ENCODE results near the gene HOXC4.
"Not testable (repeated sequence)": the region's sequence is repeated elsewhere in the genome, so short reads cannot be mapped to it uniquely, and the experiment has no call there.

The HOXC4 gene

GRCh38 chr12:54077843-54078242 is 24.2 kb downstream of the HOXC4 start:
- not testable (repeated sequence) for H3K27me3 ChIP-seq (ENCODE audit: control insufficient read depth in 1 of 2, insufficient read depth in 2 of 2, low read length in 2 of 2)

GRCh38 chr12:54079115-54079514 is 25.5 kb downstream of the HOXC4 start:
- not testable (repeated sequence) for H3K4me3 ChIP-seq (ENCODE audit: low read depth in 1 of 2, low read length in 2 of 2); H3K27me3 ChIP-seq (ENCODE audit: control insufficient read depth in 1 of 2, insufficient read depth in 2 of 2, low read length in 2 of 2); H3K4me1 ChIP-seq (ENCODE audit: insufficient read depth, low read length); H3K36me3 ChIP-seq (ENCODE audit: insufficient read depth, low read length); H3K9me3 ChIP-seq (ENCODE audit: low read length); H3K27ac ChIP-seq (ENCODE audit: low read depth, low read length); H3K9ac ChIP-seq (ENCODE audit: low read length)

More at GRCh38 chr12:54077843-54078242, 24.2 kb downstream of the HOXC4 start:
- H3K36me3 ChIP-seq (ENCODE audit: insufficient read depth, low read length); H3K4me3 ChIP-seq (ENCODE audit: low read depth in 1 of 2, low read length in 2 of 2); H3K9ac ChIP-seq (ENCODE audit: low read length); H3K4me1 ChIP-seq (ENCODE audit: insufficient read depth, low read length); H3K9me3 ChIP-seq (ENCODE audit: low read length): not testable (repeated sequence)
- peak overlapping the region; percentile 23 for H3K27ac ChIP-seq (ENCODE audit: low read depth, low read length)

GRCh38 chr12:54080008-54080924 is 26.6 kb downstream of the HOXC4 start:
- H3K9ac ChIP-seq (ENCODE audit: low read length); H3K4me1 ChIP-seq (ENCODE audit: insufficient read depth, low read length); H3K36me3 ChIP-seq (ENCODE audit: insufficient read depth, low read length); H3K27me3 ChIP-seq (ENCODE audit: control insufficient read depth in 1 of 2, insufficient read depth in 2 of 2, low read length in 2 of 2); H3K4me3 ChIP-seq (ENCODE audit: low read depth in 1 of 2, low read length in 2 of 2); H3K9me3 ChIP-seq (ENCODE audit: low read length); H3K27ac ChIP-seq (ENCODE audit: low read depth, low read length): not testable (repeated sequence)

- not testable (repeated sequence) for H3K9ac ChIP-seq (ENCODE audit: low read length); H3K27ac ChIP-seq (ENCODE audit: low read depth, low read length); H3K4me3 ChIP-seq (ENCODE audit: low read depth in 1 of 2, low read length in 2 of 2); H3K4me1 ChIP-seq (ENCODE audit: insufficient read depth, low read length); H3K36me3 ChIP-seq (ENCODE audit: insufficient read depth, low read length); H3K27me3 ChIP-seq (ENCODE audit: control insufficient read depth in 1 of 2, insufficient read depth in 2 of 2, low read length in 2 of 2); H3K9me3 ChIP-seq (ENCODE audit: low read length)
Measured at GRCh38 chr12:54081053-54081514, 27.4 kb downstream of the HOXC4 start.

GRCh38 chr12:54081581-54082396 is 28.2 kb downstream of the HOXC4 start:
- H3K36me3 ChIP-seq (ENCODE audit: insufficient read depth, low read length); H3K27me3 ChIP-seq (ENCODE audit: control insufficient read depth in 1 of 2, insufficient read depth in 2 of 2, low read length in 2 of 2); H3K9me3 ChIP-seq (ENCODE audit: low read length); H3K4me3 ChIP-seq (ENCODE audit: low read depth in 1 of 2, low read length in 2 of 2); H3K4me1 ChIP-seq (ENCODE audit: insufficient read depth, low read length); H3K9ac ChIP-seq (ENCODE audit: low read length): not testable (repeated sequence)
- H3K27ac ChIP-seq (ENCODE audit: low read depth, low read length): peak overlapping the region; percentile 44

GRCh38 chr12:54082397-54082892 is 28.8 kb downstream of the HOXC4 start:
- Histone ChIP-seq H3K4me3 (ENCODE audit: low read depth in 1 of 2, low read length in 2 of 2) (no peak overlapping the region), H3K4me1 (ENCODE audit: insufficient read depth, low read length) (peaks cover 5% of the 10 kb centered on the region), H3K27ac (ENCODE audit: low read depth, low read length) (no peak overlapping the region), H3K9me3 (ENCODE audit: low read length) (no peaks in the 10 kb centered on the region), H3K36me3 (ENCODE audit: insufficient read depth, low read length) (no peaks in the 10 kb centered on the region), H3K9ac (ENCODE audit: low read length) (no peak overlapping the region), H3K27me3 (ENCODE audit: control insufficient read depth in 1 of 2, insufficient read depth in 2 of 2, low read length in 2 of 2) (no peaks in the 10 kb centered on the region)

- H3K4me1 ChIP-seq (ENCODE audit: insufficient read depth, low read length); H3K4me3 ChIP-seq (ENCODE audit: low read depth in 1 of 2, low read length in 2 of 2); H3K36me3 ChIP-seq (ENCODE audit: insufficient read depth, low read length); H3K27ac ChIP-seq (ENCODE audit: low read depth, low read length); H3K9me3 ChIP-seq (ENCODE audit: low read length); H3K27me3 ChIP-seq (ENCODE audit: control insufficient read depth in 1 of 2, insufficient read depth in 2 of 2, low read length in 2 of 2); H3K9ac ChIP-seq (ENCODE audit: low read length): not testable (repeated sequence)
Measured at GRCh38 chr12:54088011-54088410, 34.4 kb downstream of the HOXC4 start.

- H3K27ac ChIP-seq (ENCODE audit: low read depth, low read length); H3K4me1 ChIP-seq (ENCODE audit: insufficient read depth, low read length); H3K27me3 ChIP-seq (ENCODE audit: control insufficient read depth in 1 of 2, insufficient read depth in 2 of 2, low read length in 2 of 2); H3K4me3 ChIP-seq (ENCODE audit: low read depth in 1 of 2, low read length in 2 of 2); H3K9me3 ChIP-seq (ENCODE audit: low read length); H3K36me3 ChIP-seq (ENCODE audit: insufficient read depth, low read length); H3K9ac ChIP-seq (ENCODE audit: low read length): not testable (repeated sequence)
Measured at GRCh38 chr12:54089465-54089864, 35.8 kb downstream of the HOXC4 start.

- H3K27me3 ChIP-seq (ENCODE audit: control insufficient read depth in 1 of 2, insufficient read depth in 2 of 2, low read length in 2 of 2); H3K4me1 ChIP-seq (ENCODE audit: insufficient read depth, low read length); H3K27ac ChIP-seq (ENCODE audit: low read depth, low read length); H3K9me3 ChIP-seq (ENCODE audit: low read length); H3K4me3 ChIP-seq (ENCODE audit: low read depth in 1 of 2, low read length in 2 of 2); H3K9ac ChIP-seq (ENCODE audit: low read length); H3K36me3 ChIP-seq (ENCODE audit: insufficient read depth, low read length): not testable (repeated sequence)
Measured at GRCh38 chr12:54090312-54090711, 36.7 kb downstream of the HOXC4 start.

GRCh38 chr12:54092943-54093342 is 39.3 kb downstream of the HOXC4 start:
- H3K4me3 ChIP-seq (ENCODE audit: low read depth in 1 of 2, low read length in 2 of 2); H3K27me3 ChIP-seq (ENCODE audit: control insufficient read depth in 1 of 2, insufficient read depth in 2 of 2, low read length in 2 of 2); H3K9me3 ChIP-seq (ENCODE audit: low read length); H3K27ac ChIP-seq (ENCODE audit: low read depth, low read length); H3K4me1 ChIP-seq (ENCODE audit: insufficient read depth, low read length); H3K9ac ChIP-seq (ENCODE audit: low read length); H3K36me3 ChIP-seq (ENCODE audit: insufficient read depth, low read length): not testable (repeated sequence)

GRCh38 chr12:54095928-54096327 is 42.3 kb downstream of the HOXC4 start:
- not testable (repeated sequence) for H3K27ac ChIP-seq (ENCODE audit: low read depth, low read length); H3K9ac ChIP-seq (ENCODE audit: low read length); H3K27me3 ChIP-seq (ENCODE audit: control insufficient read depth in 1 of 2, insufficient read depth in 2 of 2, low read length in 2 of 2)

More at GRCh38 chr12:54095928-54096327, 42.3 kb downstream of the HOXC4 start:
- H3K4me3 ChIP-seq (ENCODE audit: low read depth in 1 of 2, low read length in 2 of 2); H3K9me3 ChIP-seq (ENCODE audit: low read length); H3K4me1 ChIP-seq (ENCODE audit: insufficient read depth, low read length); H3K36me3 ChIP-seq (ENCODE audit: insufficient read depth, low read length): not testable (repeated sequence)
